Right lobe of liver (tissue), 4 donors: ENCODE results near the gene C9orf85.

Experiments used
- CTCF ChIP-seq, 4 donors: fragments of 200-600 bp in 3 of 4; fragments of 450-650 bp in 1 of 4; IDR thresholded peaks; one replicate each; pipeline versions ENCODE4 v1.5.1 to v1.8.0; 2016 to 2022; ENCODE audit warnings: antibody characterized with exemption in 4 of 4, mild to moderate bottlenecking in 2 of 4
- POLR2A ChIP-seq: fragments of 450-650 bp; IDR thresholded peaks from one replicate; pipeline ENCODE4 v1.6.1; 2017; ENCODE audit warnings: antibody characterized with exemption, mild to moderate bottlenecking
- donor health status: DM: no; HTN: no; CAD: no.
- donor health status: DM: no; HTN: no; CAD: no.
- donor health status: DM: no; HTN: yes; CAD: no.

GRCh38 chr9:71985297-71985911 lies 74.0 kb downstream of the C9orf85 start:
- TF ChIP-seq CTCF (IDR thresholded peaks at IDR 0.05) (no peak), POLR2A (no peak)
